Uterus (tissue), 2 donors: ENCODE measurements around the gene SLC25A44.

Source experiments
- POLR2A ChIP-seq, 2 donors: fragments of 450-650 bp; IDR thresholded peaks; one replicate each; pipeline ENCODE4 v1.6.1; 2016; ENCODE audit warnings: antibody characterized with exemption in 2 of 2, mild to moderate bottlenecking in 1 of 2, moderate library complexity in 1 of 2
- TF ChIP-seq, protein P1 (sequence below), 4 experiments: fragments of 200-600 bp in 2 of 4; fragments of 450-650 bp in 2 of 4; sonication (generic) in 2 of 4; IDR thresholded peaks; one replicate each; pipeline ENCODE4 v1.5.1; 2016 to 2019; ENCODE audit warnings: antibody characterized with exemption in 4 of 4, mild to moderate bottlenecking in 2 of 4, moderate library complexity in 1 of 4

DNA sequence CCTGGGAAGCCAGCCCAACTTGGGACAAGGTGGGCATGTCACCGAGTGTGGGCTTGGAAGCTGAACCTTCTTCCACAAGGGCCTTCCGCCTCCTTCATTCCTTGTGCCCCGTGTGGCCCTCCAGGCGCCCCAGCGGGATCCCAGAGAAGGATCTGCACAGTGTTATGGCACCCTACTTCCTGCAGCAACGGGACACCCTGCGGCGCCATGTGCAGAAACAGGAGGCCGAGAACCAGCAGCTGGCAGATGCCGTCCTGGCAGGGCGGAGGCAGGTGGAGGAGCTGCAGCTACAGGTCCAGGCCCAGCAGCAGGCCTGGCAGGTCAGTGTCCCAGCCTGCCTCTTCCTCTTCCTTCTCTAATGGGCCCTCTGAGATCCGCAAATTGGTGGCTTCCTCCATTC, 42.3 kb downstream of the SLC25A44 start:
- TF ChIP-seq, protein P1, sequence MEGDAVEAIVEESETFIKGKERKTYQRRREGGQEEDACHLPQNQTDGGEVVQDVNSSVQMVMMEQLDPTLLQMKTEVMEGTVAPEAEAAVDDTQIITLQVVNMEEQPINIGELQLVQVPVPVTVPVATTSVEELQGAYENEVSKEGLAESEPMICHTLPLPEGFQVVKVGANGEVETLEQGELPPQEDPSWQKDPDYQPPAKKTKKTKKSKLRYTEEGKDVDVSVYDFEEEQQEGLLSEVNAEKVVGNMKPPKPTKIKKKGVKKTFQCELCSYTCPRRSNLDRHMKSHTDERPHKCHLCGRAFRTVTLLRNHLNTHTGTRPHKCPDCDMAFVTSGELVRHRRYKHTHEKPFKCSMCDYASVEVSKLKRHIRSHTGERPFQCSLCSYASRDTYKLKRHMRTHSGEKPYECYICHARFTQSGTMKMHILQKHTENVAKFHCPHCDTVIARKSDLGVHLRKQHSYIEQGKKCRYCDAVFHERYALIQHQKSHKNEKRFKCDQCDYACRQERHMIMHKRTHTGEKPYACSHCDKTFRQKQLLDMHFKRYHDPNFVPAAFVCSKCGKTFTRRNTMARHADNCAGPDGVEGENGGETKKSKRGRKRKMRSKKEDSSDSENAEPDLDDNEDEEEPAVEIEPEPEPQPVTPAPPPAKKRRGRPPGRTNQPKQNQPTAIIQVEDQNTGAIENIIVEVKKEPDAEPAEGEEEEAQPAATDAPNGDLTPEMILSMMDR (IDR thresholded peaks at IDR 0.05): no peak
- TF ChIP-seq POLR2A (IDR thresholded peaks at IDR 0.05): no peak
